ENCODE data around the gene MYBPC3. TPM values are rescaled to one million over a fixed set of nuclear protein-coding genes. Genes with fewer than 3 reads are reported as not detected.
"Not testable (repeated sequence)": the region's sequence is repeated elsewhere in the genome, so short reads cannot be mapped to it uniquely, and the experiment has no call there.

The MYBPC3 gene
- total RNA-seq, 1 donor from 2014 or later, result 0.06 TPM

- Mint-ChIP-seq H3K27ac (no peak overlapping the region), H3K9me3 (no peaks in the 10 kb centered on the region), H3K27me3 (ENCODE audit: insufficient read depth, low read depth) (peaks cover 2% of the 10 kb centered on the region), H3K36me3 (peaks cover 20% of the 10 kb centered on the region), H3K4me1 (no peaks in the 10 kb centered on the region), H3K4me3 (no peak overlapping the region)
- H3F3A ChIP-seq (ENCODE audit: low read depth), result no peaks in the 10 kb centered on the region
- no peaks in the 10 kb centered on the region for H3K79me2 ChIP-seq (ENCODE audit: low read depth)
- no peak overlapping the region for H3K9ac ChIP-seq
- H3K4me1 ChIP-seq, result no peaks in the 10 kb centered on the region
- no peaks in the 10 kb centered on the region for H3K9me3 ChIP-seq (ENCODE audit: low read depth)
- no peaks in the 10 kb centered on the region for H4K20me1 ChIP-seq (ENCODE audit: low read depth)
- no peak for DNase-seq (ENCODE audit: low spot score)
- H3K4me3 ChIP-seq, result no peak overlapping the region
- no peak overlapping the region for H3K27ac ChIP-seq
- TF ChIP-seq EZH2phosphoT487 (IDR thresholded peaks at IDR 0.05) (no peak), EZH2 (IDR thresholded peaks at IDR 0.05) (no peak), CTCF (IDR thresholded peaks at IDR 0.05) (no peak)
- H3K36me3 ChIP-seq, result no peaks in the 10 kb centered on the region
- H3K27me3 ChIP-seq, result no peaks in the 10 kb centered on the region
- no peak overlapping the region for H3K4me2 ChIP-seq
- H2AFZ ChIP-seq (replicated peaks), result no peak overlapping the region
Observed at GRCh38 chr11:47318166-47318565, 34.3 kb downstream of the MYBPC3 start.

GRCh38 chr11:47317064-47317828 is 35.3 kb downstream of the MYBPC3 start:
- H3K4me3 Mint-ChIP-seq, result no peak overlapping the region
- H3K27ac Mint-ChIP-seq, result no peak overlapping the region
- H3K27me3 Mint-ChIP-seq (ENCODE audit: insufficient read depth, low read depth), result peaks cover 2% of the 10 kb centered on the region

DNA sequence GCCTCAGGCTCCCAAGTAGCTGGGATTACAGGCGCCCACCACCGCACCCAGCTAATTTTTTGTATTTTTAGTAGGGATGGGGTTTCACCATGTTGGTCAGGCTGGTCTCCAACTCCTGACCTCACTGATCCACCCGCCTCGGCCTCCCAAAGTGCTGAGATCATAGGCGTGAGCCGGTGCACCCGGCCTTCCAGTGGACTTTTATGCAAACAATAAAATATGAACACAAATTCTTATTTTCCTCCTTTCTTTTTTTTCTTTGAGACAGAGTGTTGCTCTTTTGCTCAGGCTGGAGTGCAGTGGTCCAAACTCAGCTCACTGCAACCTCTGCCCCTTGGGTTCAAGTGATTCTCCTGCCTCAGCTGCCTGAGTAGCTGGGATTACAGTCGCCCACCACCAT is 36.0 kb downstream of the MYBPC3 start:
- not testable (repeated sequence) for H3F3A ChIP-seq (ENCODE audit: low read depth); H3K36me3 ChIP-seq; H3K79me2 ChIP-seq (ENCODE audit: low read depth); H4K20me1 ChIP-seq (ENCODE audit: low read depth); H3K27me3 Mint-ChIP-seq (ENCODE audit: insufficient read depth, low read depth); H3K9me3 Mint-ChIP-seq; H3K4me1 ChIP-seq; H3K4me1 Mint-ChIP-seq; H3K27ac ChIP-seq; H3K27ac Mint-ChIP-seq; H3K4me3 Mint-ChIP-seq; H3K4me3 ChIP-seq; H3K9ac ChIP-seq; H3K4me2 ChIP-seq; H3K9me3 ChIP-seq (ENCODE audit: low read depth); DNase-seq (ENCODE audit: low spot score); H3K27me3 ChIP-seq; H2AFZ ChIP-seq (replicated peaks)
- peaks cover 20% of the 10 kb centered on the region for H3K36me3 Mint-ChIP-seq

More at GRCh38 chr11:47317064-47317828, 35.3 kb downstream of the MYBPC3 start:
- Histone ChIP-seq H4K20me1 (ENCODE audit: low read depth) (no peaks in the 10 kb centered on the region), H2AFZ (replicated peaks) (no peak overlapping the region), H3K9me3 (ENCODE audit: low read depth) (no peaks in the 10 kb centered on the region), H3K4me3 (no peak overlapping the region), H3K27me3 (no peaks in the 10 kb centered on the region), H3K4me2 (no peak overlapping the region), H3F3A (ENCODE audit: low read depth) (no peaks in the 10 kb centered on the region), H3K27ac (no peak overlapping the region), H3K36me3 (no peaks in the 10 kb centered on the region), H3K4me1 (no peaks in the 10 kb centered on the region), H3K79me2 (ENCODE audit: low read depth) (no peaks in the 10 kb centered on the region), H3K9ac (no peak overlapping the region)
- Mint-ChIP-seq H3K4me1 (no peaks in the 10 kb centered on the region), H3K9me3 (no peaks in the 10 kb centered on the region), H3K36me3 (peaks cover 20% of the 10 kb centered on the region)
- DNase-seq (ENCODE audit: low spot score), result no peak
- TF ChIP-seq EZH2phosphoT487 (IDR thresholded peaks at IDR 0.05), result no peak
- TF ChIP-seq CTCF (IDR thresholded peaks at IDR 0.05), result no peak
- no peak for TF ChIP-seq EZH2 (IDR thresholded peaks at IDR 0.05)

DNA sequence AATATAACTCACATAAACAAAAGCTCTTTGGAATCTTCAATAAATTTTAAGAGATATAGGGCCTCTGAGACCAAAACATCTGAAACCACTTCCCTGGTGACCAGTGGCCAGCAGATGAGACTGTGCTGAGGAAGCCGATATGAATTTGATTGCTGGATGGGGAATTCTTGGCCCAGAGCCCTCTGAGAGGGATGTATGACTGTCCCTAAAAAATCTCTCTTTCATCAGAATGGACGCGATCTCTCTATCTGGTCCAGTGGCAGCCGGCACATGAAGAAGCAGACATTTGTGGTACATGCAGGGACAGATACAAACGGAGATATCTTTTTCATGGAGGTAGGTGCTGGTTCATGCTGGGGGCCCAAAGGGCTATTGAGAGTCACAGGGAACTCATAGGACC is 37.5 kb downstream of the MYBPC3 start:
- Histone ChIP-seq H3F3A (ENCODE audit: low read depth) (no peaks in the 10 kb centered on the region), H3K9me3 (ENCODE audit: low read depth) (no peaks in the 10 kb centered on the region), H3K36me3 (no peaks in the 10 kb centered on the region), H4K20me1 (ENCODE audit: low read depth) (no peaks in the 10 kb centered on the region), H3K4me3 (no peak overlapping the region), H3K4me2 (no peak overlapping the region), H3K4me1 (no peaks in the 10 kb centered on the region), H3K79me2 (ENCODE audit: low read depth) (no peaks in the 10 kb centered on the region), H3K27ac (no peak overlapping the region), H2AFZ (replicated peaks) (no peak overlapping the region), H3K27me3 (no peaks in the 10 kb centered on the region), H3K9ac (no peak overlapping the region)
- peaks cover 2% of the 10 kb centered on the region for H3K27me3 Mint-ChIP-seq (ENCODE audit: insufficient read depth, low read depth)
- TF ChIP-seq EZH2phosphoT487 (IDR thresholded peaks at IDR 0.05) (no peak), CTCF (IDR thresholded peaks at IDR 0.05) (no peak), EZH2 (IDR thresholded peaks at IDR 0.05) (no peak)
- no peak overlapping the region for H3K27ac Mint-ChIP-seq
- H3K9me3 Mint-ChIP-seq, result no peaks in the 10 kb centered on the region
- H3K4me1 Mint-ChIP-seq, result no peaks in the 10 kb centered on the region
- H3K4me3 Mint-ChIP-seq, result no peak overlapping the region
- peaks cover 22% of the 10 kb centered on the region for H3K36me3 Mint-ChIP-seq
- DNase-seq (ENCODE audit: low spot score), result no peak
